ENCODE data around the gene MYO1B.

DNA sequence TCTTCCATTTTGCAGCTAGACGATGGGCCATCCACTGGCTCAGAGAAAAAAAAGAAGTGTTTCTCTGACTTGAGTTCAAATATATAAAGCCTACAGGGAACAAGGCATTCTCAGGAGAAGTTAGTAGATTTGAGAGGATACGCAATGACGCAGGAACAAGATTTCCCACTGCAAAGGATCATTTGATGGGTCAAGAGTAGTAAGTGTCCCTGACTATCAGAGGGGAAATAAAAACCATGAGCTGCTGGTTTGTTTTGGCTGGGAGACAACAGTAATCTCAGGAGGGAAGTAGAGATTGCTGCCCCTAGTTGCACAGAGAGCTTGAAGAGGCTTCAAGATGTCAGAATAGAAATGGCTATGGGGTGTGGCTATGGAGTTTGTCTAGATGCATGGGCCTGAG, 22.3 kb upstream of the MYO1B start:
- TF ChIP-seq POLR2AphosphoS5 (IDR thresholded peaks at IDR 0.05; ENCODE audit: borderline replicate concordance, low read depth, low read length) = no peak
- TF ChIP-seq EZH2 (IDR thresholded peaks at IDR 0.05) = no peak
